ENCODE results near the gene ART4.

DNA sequence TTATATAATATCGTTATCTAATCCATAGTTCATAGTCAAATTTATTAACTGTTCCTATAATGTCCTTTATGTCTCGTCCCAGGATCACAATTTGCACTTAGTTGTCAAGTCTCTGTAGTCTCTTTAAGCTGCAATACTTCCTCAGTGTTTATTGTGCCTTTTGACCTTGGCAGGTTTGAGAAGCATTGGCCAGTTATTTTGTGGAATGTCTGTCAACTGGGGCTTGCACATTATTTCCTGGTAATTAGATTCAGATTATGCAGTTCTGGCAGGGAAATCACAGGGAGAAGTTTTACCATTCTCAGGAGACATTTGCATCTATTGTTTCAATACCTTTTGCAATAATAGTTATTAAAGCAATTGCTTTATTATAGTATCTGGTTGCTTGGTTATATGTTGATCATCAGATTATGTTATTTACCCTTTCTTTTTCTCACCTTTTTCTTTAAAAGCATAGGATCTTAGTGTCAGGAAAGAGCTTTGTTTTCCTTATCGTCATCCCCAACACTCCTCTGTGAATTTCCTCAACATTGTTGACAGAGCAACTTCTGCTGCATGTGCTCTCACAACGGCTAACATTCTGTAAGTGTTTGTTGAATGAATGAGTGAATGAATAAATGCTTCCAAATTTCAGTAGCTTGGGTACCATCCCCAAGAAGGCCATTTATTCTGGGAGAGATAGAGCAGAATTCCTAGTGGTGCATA lies 3.7 kb upstream of the ART4 start:
- no peak for TF ChIP-seq CTCF (IDR thresholded peaks at IDR 0.05)
- no peak for TF ChIP-seq POLR2A (IDR thresholded peaks at IDR 0.05)

Measured in heart left ventricle (tissue), 13 donors.